ENCODE results near the gene TRIM66. TPM values are rescaled to one million over a fixed set of nuclear protein-coding genes. Genes with fewer than 3 reads are reported as not detected.
A peak's percentile ranks its signal among the peaks of the same experiment; 100 is the strongest.

TRIM66 gene
- total RNA-seq, 1 donor from 2014 or later, result 7.3 TPM

- Histone ChIP-seq H3K9ac (ENCODE audit: low read length) (peak overlapping the region; percentile 38), H3K4me3 (ENCODE audit: insufficient read depth, low read depth, low read length) (no peak overlapping the region), H2AFZ (ENCODE audit: low read depth, low read length) (no peak overlapping the region), H3K4me2 (ENCODE audit: low read length) (peak overlapping the region; percentile 47), H3K27ac (ENCODE audit: low read depth, low read length) (peak overlapping the region; percentile 75), H3K79me2 (ENCODE audit: insufficient read depth, low read length) (no peaks in the 10 kb centered on the region), H4K20me1 (ENCODE audit: insufficient read depth, low read length) (no peaks in the 10 kb centered on the region), H3K27me3 (ENCODE audit: insufficient read depth, low read length) (no peaks in the 10 kb centered on the region), H3K36me3 (ENCODE audit: insufficient read depth, low read length) (no peaks in the 10 kb centered on the region), H3K4me1 (ENCODE audit: insufficient read depth, low read length) (peaks cover 10% of the 10 kb centered on the region), H3K9me3 (ENCODE audit: insufficient read depth, low read depth, low read length) (no peaks in the 10 kb centered on the region)
- H3K36me3 Mint-ChIP-seq (ENCODE audit: low read depth, unreplicated experiment), result no peaks in the 10 kb centered on the region
- H3K9me3 Mint-ChIP-seq (ENCODE audit: unreplicated experiment), result peaks cover 3% of the 10 kb centered on the region
- no peaks in the 10 kb centered on the region for H3K27me3 Mint-ChIP-seq (ENCODE audit: low read depth, unreplicated experiment)
- no peak for TF ChIP-seq EZH2 (IDR thresholded peaks at IDR 0.05; ENCODE audit: insufficient read depth, low read length)
- TF ChIP-seq CTCF (IDR thresholded peaks at IDR 0.05; ENCODE audit: insufficient read depth, low read depth, low read length), result peak; percentile 48
- peak; percentile 100 for DNase-seq (ENCODE audit: low read depth)
- H3K4me3 Mint-ChIP-seq (ENCODE audit: unreplicated experiment), result no peak overlapping the region
- peak; percentile 95 for FAIRE-seq
- peaks cover 18% of the 10 kb centered on the region for H3K4me1 Mint-ChIP-seq (ENCODE audit: low read depth, unreplicated experiment)
- H3K27ac Mint-ChIP-seq (ENCODE audit: unreplicated experiment), result peak overlapping the region; percentile 56
Observed at GRCh38 chr11:8604078-8604723, 78.3 kb downstream of the TRIM66 start.

- Histone ChIP-seq H3K4me2 (ENCODE audit: low read length) (peak overlapping the region; percentile 14), H4K20me1 (ENCODE audit: insufficient read depth, low read length) (no peaks in the 10 kb centered on the region), H3K27ac (ENCODE audit: low read depth, low read length) (peak overlapping the region; percentile 45), H3K9ac (ENCODE audit: low read length) (no peak overlapping the region), H3K9me3 (ENCODE audit: insufficient read depth, low read depth, low read length) (no peaks in the 10 kb centered on the region), H3K79me2 (ENCODE audit: insufficient read depth, low read length) (no peaks in the 10 kb centered on the region), H3K27me3 (ENCODE audit: insufficient read depth, low read length) (no peaks in the 10 kb centered on the region), H3K36me3 (ENCODE audit: insufficient read depth, low read length) (no peaks in the 10 kb centered on the region), H3K4me3 (ENCODE audit: insufficient read depth, low read depth, low read length) (no peak overlapping the region), H2AFZ (ENCODE audit: low read depth, low read length) (no peak overlapping the region), H3K4me1 (ENCODE audit: insufficient read depth, low read length) (peaks cover 7% of the 10 kb centered on the region)
- Mint-ChIP-seq H3K27ac (ENCODE audit: unreplicated experiment) (no peak overlapping the region), H3K27me3 (ENCODE audit: low read depth, unreplicated experiment) (no peaks in the 10 kb centered on the region), H3K4me1 (ENCODE audit: low read depth, unreplicated experiment) (peaks cover 16% of the 10 kb centered on the region), H3K9me3 (ENCODE audit: unreplicated experiment) (peaks cover 3% of the 10 kb centered on the region), H3K4me3 (ENCODE audit: unreplicated experiment) (no peak overlapping the region), H3K36me3 (ENCODE audit: low read depth, unreplicated experiment) (no peaks in the 10 kb centered on the region)
- FAIRE-seq (no peak), DNase-seq (ENCODE audit: low read depth) (peak; percentile 30)
- TF ChIP-seq EZH2 (IDR thresholded peaks at IDR 0.05; ENCODE audit: insufficient read depth, low read length) (no peak), CTCF (IDR thresholded peaks at IDR 0.05; ENCODE audit: insufficient read depth, low read depth, low read length) (no peak)
Observed at GRCh38 chr11:8603696-8604077, 78.8 kb downstream of the TRIM66 start.

Measured in astrocyte (in vitro differentiated cells and primary cell).